Right hindlimb (tissue), 1 donor: ENCODE measurements around the gene KCNIP1.

ENCODE experiments used
- DNase-seq: peaks from one replicate; pipeline ENCODE4 v3.0.0-alpha.2; 2018

The KCNIP1 gene

GRCh38 chr5:170503990-170504596 lies at the start of gene KCNIP1:
KCNIP1 (plus strand) TSS chr5:170504020.
- DNase-seq: peak; percentile 61

- no peak for DNase-seq
Measured at GRCh38 chr5:170463426-170463825, 40.4 kb upstream of the KCNIP1 start.

GRCh38 chr5:170464280-170465127 lies 39.3 kb upstream of the KCNIP1 start:
- no peak for DNase-seq

GRCh38 chr5:170466553-170466952 lies 37.3 kb upstream of the KCNIP1 start:
- no peak for DNase-seq

- DNase-seq: no peak
Measured at GRCh38 chr5:170466988-170467707, 36.7 kb upstream of the KCNIP1 start.

GRCh38 chr5:170468633-170469285 lies 35.1 kb upstream of the KCNIP1 start:
- no peak for DNase-seq

- no peak for DNase-seq
Measured at GRCh38 chr5:170469414-170469813, 34.4 kb upstream of the KCNIP1 start.

- no peak for DNase-seq
Measured at GRCh38 chr5:170470275-170470674, 33.5 kb upstream of the KCNIP1 start.

GRCh38 chr5:170470808-170471404 lies 32.9 kb upstream of the KCNIP1 start:
- no peak for DNase-seq

GRCh38 chr5:170471551-170472178 lies 32.2 kb upstream of the KCNIP1 start:
- no peak for DNase-seq

- DNase-seq: no peak
Measured at GRCh38 chr5:170473642-170474041, 30.2 kb upstream of the KCNIP1 start.

GRCh38 chr5:170474489-170475274 lies 29.1 kb upstream of the KCNIP1 start:
- no peak for DNase-seq

- no peak for DNase-seq
Measured at GRCh38 chr5:170475294-170476000, 28.4 kb upstream of the KCNIP1 start.

- DNase-seq: no peak
Measured at GRCh38 chr5:170476704-170477103, 27.1 kb upstream of the KCNIP1 start.

GRCh38 chr5:170477906-170478305 lies 25.9 kb upstream of the KCNIP1 start:
- DNase-seq: no peak

GRCh38 chr5:170478306-170478705 lies 25.5 kb upstream of the KCNIP1 start:
- no peak for DNase-seq

- DNase-seq: no peak
Measured at GRCh38 chr5:170479484-170479883, 24.3 kb upstream of the KCNIP1 start.

- DNase-seq: no peak
Measured at GRCh38 chr5:170480260-170480659, 23.6 kb upstream of the KCNIP1 start.

GRCh38 chr5:170481849-170482248 lies 22.0 kb upstream of the KCNIP1 start:
- no peak for DNase-seq

- no peak for DNase-seq
Measured at GRCh38 chr5:170482511-170482910, 21.3 kb upstream of the KCNIP1 start.
